T-helper 2 cell treated with Interferon-gamma antibody and Interleukin-4, amounts not matched to agents 100 ng/mL and 5 ng/mL, for 36 hours (primary cell): Measurements from ENCODE around the gene COPS7B. TPM values are rescaled to one million over a fixed set of nuclear protein-coding genes. Genes with fewer than 3 reads are reported as not detected.

ENCODE experiments used
- total RNA-seq: library from RNA; stranded (reverse); gene quantifications from 2 replicates; pipeline ENCODE4 v1.2.3, GENCODE V29; 2022

The COPS7B gene
- total RNA-seq, 1 donor from 2014 or later: 51.0 TPM

Other genes with a start within 250 kb of the COPS7B start
- not detected in 2 replicates for gene TEX44, start 193.6 kb upstream of the COPS7B start, total RNA-seq
- 2,458 and 2,500 TPM in 2 replicates for gene PTMA, start 77.9 kb upstream of the COPS7B start, total RNA-seq
- 34.6 and 34.8 TPM in 2 replicates for gene PDE6D, start 5.2 kb upstream of the COPS7B start, total RNA-seq
- not detected in 2 replicates for gene NPPC, start 140.0 kb downstream of the COPS7B start, total RNA-seq
- gene DIS3L2, start 175.3 kb downstream of the COPS7B start, total RNA-seq: 34.6 and 43.7 TPM in 2 replicates